Spleen (tissue), 11 donors: ENCODE data around the gene MOSPD3. TPM values are rescaled to one million over a fixed set of nuclear protein-coding genes. Genes with fewer than 3 reads are reported as not detected.

Experiments used
- DNase-seq: peaks from one replicate; pipeline ENCODE4 v3.0.0-alpha.2; 2020
- H3K27ac ChIP-seq, 8 donors: fragments of 200-600 bp; sonication (generic) in 7 of 8; 1 replicate in 4 of 8; 2 replicates in 4 of 8; pipeline versions ENCODE4 v1.5.0 to v1.8.0; 2016 to 2021; ENCODE audit warnings: inconsistent platforms in 4 of 8, mild to moderate bottlenecking in 4 of 8, moderate library complexity in 1 of 8
- H3K27me3 ChIP-seq, 7 donors: fragments of 200-600 bp; sonication (generic) in 6 of 7; replicated peaks in 1 of 7; 1 replicate in 4 of 7; 2 replicates in 3 of 7; pipeline versions ENCODE4 v1.5.0 to v1.8.0; 2016 to 2021; ENCODE audit warnings: inconsistent platforms in 3 of 7, mild to moderate bottlenecking in 1 of 7
- H3K36me3 ChIP-seq, 6 donors: fragments of 200-600 bp; sonication (generic) in 5 of 6; 1 replicate in 4 of 6; 2 replicates in 2 of 6; pipeline versions ENCODE4 v1.5.0 to v1.8.0; 2016 to 2021; ENCODE audit warnings: inconsistent platforms in 2 of 6
- H3K4me1 ChIP-seq, 6 donors: fragments of 200-600 bp; sonication (generic) in 5 of 6; 1 replicate in 3 of 6; 2 replicates in 3 of 6; pipeline versions ENCODE4 v1.5.0 to v1.8.0; 2016 to 2021; ENCODE audit warnings: inconsistent platforms in 3 of 6
- H3K4me3 ChIP-seq, 8 donors: fragments of 200-600 bp; sonication (generic) in 7 of 8; 1 replicate in 4 of 8; 2 replicates in 4 of 8; pipeline versions ENCODE4 v1.5.0 to v1.8.0; 2016 to 2021; ENCODE audit warnings: inconsistent platforms in 4 of 8, mild to moderate bottlenecking in 4 of 8, moderate library complexity in 2 of 8
- H3K9me3 ChIP-seq, 8 donors: fragments of 200-600 bp; sonication (generic) in 7 of 8; 1 replicate in 4 of 8; 2 replicates in 4 of 8; pipeline versions ENCODE4 v1.5.0 to v1.8.0; 2016 to 2021; ENCODE audit warnings: inconsistent platforms in 4 of 8
- POLR2A ChIP-seq, 3 donors: fragments of 450-650 bp; IDR thresholded peaks; one replicate each; pipeline ENCODE4 v1.5.1; 2017; ENCODE audit warnings: antibody characterized with exemption in 3 of 3, mild to moderate bottlenecking in 1 of 3
- POLR2AphosphoS5 ChIP-seq, 3 donors: sonication (generic); formaldehyde crosslinking; IDR thresholded peaks; one replicate each; pipeline ENCODE4 v1.5.1; 2017; ENCODE audit warnings: antibody characterized with exemption in 3 of 3
- WGBS, 5 donors: extraction: QIAGEN DNeasy Blood & Tissue Kit in 3 of 5; methylation state at CpG; one replicate each; pipeline versions ENCODE4 v1.1.5 to v1.1.7; 2013 to 2018; 5-methylcytosine and 5-hydroxymethylcytosine counted together
- intact Hi-C: fragments of 100-400 bp; cut with DNase I; formaldehyde crosslinking; loops from one replicate; pipeline ENCODE4 v1.15.0; 2023; ENCODE audit warnings: low total_unique reads
- polyA plus RNA-seq, 3 donors: library from polyadenylated mRNA; stranded (reverse); fragments of 200-250 nt; gene quantifications; one replicate each; pipeline ENCODE4 v1.2.1, GENCODE V29; 2013
- total RNA-seq, 7 donors: library from RNA; depleted of rRNA in 3 of 7; stranded (reverse); fragments of >200 nt in 3 of 7; fragmentation: NEBNext Ultra II Directional in 4 of 7; extraction: Animal tissue kit (Norgen Biotek cat#: 25700) in 4 of 7; gene quantifications; one replicate each; pipeline versions ENCODE4 v1.1.0 to v1.2.1, GENCODE V29; 2016 to 2021
- TF ChIP-seq, protein P1 (sequence below), 11 experiments: fragments of 200-600 bp in 7 of 11; fragments of 450-650 bp in 4 of 11; sonication (generic) in 4 of 11; IDR thresholded peaks in 8 of 11; conservative IDR thresholded peaks in 3 of 11; 1 replicate in 7 of 11; 2 replicates in 4 of 11; pipeline versions ENCODE4 v1.4.0 to v1.8.0; 2016 to 2021; ENCODE audit warnings: antibody characterized with exemption in 11 of 11, inconsistent platforms in 4 of 11, mild to moderate bottlenecking in 1 of 11
- donor health status: healthy with polysubstance abuse.
- donor health status: DM: no; HTN: no; CAD: no; lungs with moderate emphysema.
- donor health status: DM: no; HTN: no; CAD: no.
- donor health status: Bipolar disorder and iron deficiency.
- donor health status: healthy.
- donor health status: DM: no; HTN: no; CAD: no.
- donor health status: DM: yes; HTN: yes; CAD: no.

The MOSPD3 gene
- total and polyA plus RNA-seq, 10 donors, result 11.2 to 20.4 (median 15.1) TPM

DNA sequence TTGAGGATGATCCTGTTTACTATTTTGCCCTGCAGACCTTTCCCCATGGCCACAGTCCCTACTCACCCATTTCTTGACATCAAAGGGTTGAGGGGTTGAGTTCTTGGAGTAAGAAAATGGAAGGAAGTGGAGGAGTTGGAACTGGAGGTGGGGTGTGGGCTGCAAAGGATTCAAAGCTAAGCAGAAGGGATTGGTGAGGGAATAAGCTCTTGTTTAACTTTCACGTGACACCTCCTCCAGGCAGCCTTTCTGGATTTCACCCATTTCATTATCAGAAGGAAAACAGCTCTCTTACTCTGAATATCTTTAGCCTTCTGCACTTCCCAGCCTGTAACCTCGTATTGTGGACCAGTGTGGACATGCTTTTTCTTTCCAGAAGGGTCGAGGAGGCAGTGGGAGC lies 13.7 kb downstream of the MOSPD3 start:
- Histone ChIP-seq H3K36me3 (peaks cover 0 to 3% (median 0%) of the 10 kb centered on the region in 6 donors), H3K27ac (peak overlapping the region in 4 of 8 donors; percentile 70 to 83 (median 80)), H3K27me3 (peaks cover 0 to 6% (median 0%) of the 10 kb centered on the region in 7 donors), H3K4me3 (peak overlapping the region in 7 of 8 donors; percentile 18 to 60 (median 31)), H3K9me3 (no peaks in the 10 kb centered on the region), H3K4me1 (peaks cover 4 to 19% (median 12%) of the 10 kb centered on the region in 6 donors)
- intact Hi-C loops, result no loop called here
- WGBS, 5 donors, result 15 to 27% (median 19%) methylated on average over 3 of the region's 3 CpGs
- DNase-seq, result no peak
- TF ChIP-seq POLR2A (IDR thresholded peaks at IDR 0.05) (no peak), POLR2AphosphoS5 (IDR thresholded peaks at IDR 0.05) (no peak)
- TF ChIP-seq, protein P1, sequence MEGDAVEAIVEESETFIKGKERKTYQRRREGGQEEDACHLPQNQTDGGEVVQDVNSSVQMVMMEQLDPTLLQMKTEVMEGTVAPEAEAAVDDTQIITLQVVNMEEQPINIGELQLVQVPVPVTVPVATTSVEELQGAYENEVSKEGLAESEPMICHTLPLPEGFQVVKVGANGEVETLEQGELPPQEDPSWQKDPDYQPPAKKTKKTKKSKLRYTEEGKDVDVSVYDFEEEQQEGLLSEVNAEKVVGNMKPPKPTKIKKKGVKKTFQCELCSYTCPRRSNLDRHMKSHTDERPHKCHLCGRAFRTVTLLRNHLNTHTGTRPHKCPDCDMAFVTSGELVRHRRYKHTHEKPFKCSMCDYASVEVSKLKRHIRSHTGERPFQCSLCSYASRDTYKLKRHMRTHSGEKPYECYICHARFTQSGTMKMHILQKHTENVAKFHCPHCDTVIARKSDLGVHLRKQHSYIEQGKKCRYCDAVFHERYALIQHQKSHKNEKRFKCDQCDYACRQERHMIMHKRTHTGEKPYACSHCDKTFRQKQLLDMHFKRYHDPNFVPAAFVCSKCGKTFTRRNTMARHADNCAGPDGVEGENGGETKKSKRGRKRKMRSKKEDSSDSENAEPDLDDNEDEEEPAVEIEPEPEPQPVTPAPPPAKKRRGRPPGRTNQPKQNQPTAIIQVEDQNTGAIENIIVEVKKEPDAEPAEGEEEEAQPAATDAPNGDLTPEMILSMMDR (IDR thresholded peaks at IDR 0.05 in 8 of 11, conservative IDR thresholded peaks at IDR 0.05 in 3 of 11), result no peak

DNA sequence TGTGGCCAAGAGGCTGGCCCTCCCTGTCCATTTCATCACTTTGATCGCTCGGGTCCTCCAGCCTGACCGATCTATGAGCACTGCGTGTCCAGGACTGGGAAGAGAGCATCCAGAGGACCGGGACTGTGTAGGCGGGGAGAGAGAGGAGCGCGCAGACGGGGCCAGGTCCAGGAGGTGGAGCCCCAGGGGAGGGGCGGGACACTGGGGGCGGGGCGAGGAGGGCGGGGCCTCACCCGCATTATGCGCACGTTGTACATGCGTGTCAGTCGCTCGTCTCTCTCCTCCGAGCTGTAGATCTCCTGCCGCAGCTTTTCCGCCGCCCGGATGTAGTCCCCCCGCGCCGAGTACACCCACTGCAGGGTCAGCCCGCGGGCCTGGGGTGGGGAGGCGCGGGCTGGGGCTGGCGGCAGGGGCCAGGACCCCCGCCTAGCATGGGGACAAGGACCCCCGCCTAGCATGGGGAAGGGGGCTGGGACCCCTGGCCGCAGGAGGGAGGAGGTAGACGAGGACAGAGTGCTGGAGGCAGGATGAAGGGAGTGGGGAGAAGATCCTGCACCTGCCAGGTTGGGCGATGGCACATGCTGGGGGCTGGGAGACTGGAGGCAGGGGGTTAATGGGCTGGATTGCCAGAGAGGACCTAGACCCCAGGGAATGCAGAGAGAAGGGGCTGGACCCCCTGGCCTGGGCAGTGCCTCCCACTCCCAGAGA lies 14.3 kb downstream of the MOSPD3 start:
- peaks cover 0 to 7% (median 0%) of the 10 kb centered on the region in 7 donors for H3K27me3 ChIP-seq
- peak overlapping the region; percentile 10 to 83 (median 74) for H3K27ac ChIP-seq

DNA sequence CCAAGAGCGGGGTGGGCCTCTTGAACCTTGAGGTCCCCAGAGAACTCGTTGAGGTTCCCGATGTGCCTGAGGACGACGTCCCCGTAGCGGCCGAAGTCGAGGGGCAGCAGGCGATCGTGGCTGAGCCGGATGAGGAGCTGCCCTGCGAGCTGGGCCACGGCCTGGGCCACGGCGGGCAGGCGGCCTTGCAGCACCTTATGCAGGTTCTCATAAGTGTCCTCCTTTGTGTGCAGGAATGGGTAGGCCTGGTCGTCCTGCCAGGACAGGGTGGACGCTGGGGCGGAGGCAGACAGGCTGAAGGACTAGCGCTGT lies 14.9 kb downstream of the MOSPD3 start:
- Histone ChIP-seq H3K4me3 (peak overlapping the region in 2 of 8 donors; percentile 31 to 60), H3K36me3 (no peaks in the 10 kb centered on the region), H3K4me1 (peaks cover 4 to 22% (median 12%) of the 10 kb centered on the region in 6 donors), H3K9me3 (no peaks in the 10 kb centered on the region), H3K27ac (peak overlapping the region in 6 of 8 donors; percentile 10 to 83 (median 77)), H3K27me3 (peaks cover 0 to 12% (median 0%) of the 10 kb centered on the region in 7 donors)
- WGBS, 5 donors, result 86 to 92% (median 91%) methylated on average over 5 to 21 of the region's 21 CpGs
- TF ChIP-seq POLR2A (IDR thresholded peaks at IDR 0.05), result no peak
- intact Hi-C loops, result no loop called here
- peak; percentile 78 for DNase-seq

More for the DNA sequence above, 14.3 kb downstream of the MOSPD3 start:
- TF ChIP-seq POLR2AphosphoS5 (IDR thresholded peaks at IDR 0.05) (peak; percentile 65 to 81 (median 76)), POLR2A (IDR thresholded peaks at IDR 0.05) (no peak)
- TF ChIP-seq, protein P1 (IDR thresholded peaks at IDR 0.05 in 8 of 11, conservative IDR thresholded peaks at IDR 0.05 in 3 of 11), result no peak
- WGBS, 5 donors, result 2 to 4% (median 2%) methylated on average over 29 to 37 of the region's 37 CpGs
- H3K4me1 ChIP-seq, result peaks cover 4 to 19% (median 12%) of the 10 kb centered on the region in 6 donors
- no peaks in the 10 kb centered on the region for H3K36me3 ChIP-seq
- H3K9me3 ChIP-seq, result no peaks in the 10 kb centered on the region
- peak overlapping the region; percentile 8 to 60 (median 29) for H3K4me3 ChIP-seq
- intact Hi-C loops, result no loop called here
- peak; percentile 95 for DNase-seq

DNA sequence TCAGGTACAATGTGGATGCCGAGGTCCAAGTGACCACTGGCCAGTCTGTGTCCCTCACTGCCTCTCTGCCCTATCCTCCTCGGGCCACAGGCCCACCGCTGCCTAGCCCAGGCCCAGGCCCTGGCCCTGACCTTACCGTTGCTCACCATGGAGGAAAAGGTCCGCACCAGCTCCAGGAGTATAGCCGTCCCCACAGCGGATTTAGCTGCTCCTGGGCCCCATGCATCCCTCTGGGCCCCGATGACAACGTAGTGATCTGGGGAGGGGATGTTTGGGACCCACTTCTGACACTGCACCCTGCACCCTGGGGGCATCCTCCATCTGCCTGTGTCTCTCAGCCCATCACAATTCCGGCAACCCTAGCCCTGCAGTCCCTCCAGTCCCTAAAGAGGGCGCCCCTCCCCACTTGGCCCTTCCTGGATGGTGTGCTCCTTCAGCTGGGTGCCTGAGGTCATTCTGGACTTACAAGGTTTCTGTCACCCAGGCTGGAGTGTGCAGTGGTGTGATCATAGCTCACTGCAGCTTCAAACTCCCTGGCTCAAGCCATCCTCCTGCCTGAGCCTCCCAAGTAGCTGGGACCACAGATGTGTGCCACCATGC lies 16.9 kb downstream of the MOSPD3 start:
- WGBS, 5 donors, result 74 to 84% (median 79%) methylated on average over 6 to 11 of the region's 11 CpGs
- Histone ChIP-seq H3K4me1 (peaks cover 4 to 39% (median 23%) of the 10 kb centered on the region in 6 donors), H3K9me3 (no peaks in the 10 kb centered on the region), H3K27me3 (peaks cover 0 to 32% (median 8%) of the 10 kb centered on the region in 7 donors), H3K27ac (no peak overlapping the region), H3K4me3 (no peak overlapping the region), H3K36me3 (no peaks in the 10 kb centered on the region)
- intact Hi-C loops, result no loop called here
- no peak for TF ChIP-seq POLR2A (IDR thresholded peaks at IDR 0.05)
- TF ChIP-seq, protein P1 (IDR thresholded peaks at IDR 0.05 in 8 of 11, conservative IDR thresholded peaks at IDR 0.05 in 3 of 11), result peak in 3 of 11 experiments; percentile 9 to 37 (median 16)
- DNase-seq, result no peak
